NCI-H187 treated with DMSO at 0.1 percent for 48 hours (cell line): Measurements from ENCODE around the gene MAPKBP1.

ENCODE experiments used
- DNase-seq: peaks from one replicate; lab custom pipeline; 2025; lab: John Stamatoyannopoulos, UW

The MAPKBP1 gene

DNA sequence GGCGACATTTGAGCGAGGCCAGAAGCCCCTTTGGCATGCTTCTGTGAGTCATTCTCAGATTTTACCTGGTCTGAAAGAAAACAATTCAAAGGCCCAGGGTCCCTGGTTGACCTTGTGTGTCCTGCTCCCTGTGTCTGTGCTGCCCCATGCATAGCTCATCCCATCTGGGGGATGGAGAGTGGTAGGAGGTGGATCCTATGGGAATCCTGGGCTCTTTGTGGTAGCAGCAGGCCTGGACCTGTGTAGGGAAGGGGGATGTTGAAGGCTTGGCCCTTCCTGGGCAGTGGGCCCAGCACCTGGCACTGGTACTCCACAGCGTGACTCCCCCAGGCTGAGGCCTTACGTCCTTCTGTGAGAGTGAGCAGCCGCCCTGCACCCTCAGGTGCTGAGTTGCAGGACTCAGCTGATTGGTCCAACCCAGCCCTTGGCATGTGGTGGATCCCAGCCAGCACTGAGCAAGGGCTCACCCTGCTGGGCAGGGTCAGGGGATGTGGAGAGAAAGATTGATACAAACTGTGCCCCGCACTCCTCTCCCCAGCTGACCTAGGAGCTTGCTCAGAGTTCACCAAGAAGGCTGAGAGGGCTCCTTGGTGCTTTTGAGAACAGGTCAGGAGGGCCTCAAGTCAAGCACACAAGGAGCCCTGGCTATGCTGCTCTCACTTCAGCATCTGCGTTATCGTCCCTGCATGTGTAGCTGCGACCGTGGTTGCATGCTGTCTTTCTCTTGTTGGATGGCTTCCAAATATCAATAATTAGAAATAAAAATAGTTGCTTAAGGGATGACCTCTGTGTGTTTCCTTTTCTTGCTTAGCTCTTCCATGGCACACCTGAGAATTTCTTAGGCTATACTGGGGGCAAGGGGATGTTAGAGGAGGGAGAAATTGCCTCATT lies 32.3 kb downstream of the MAPKBP1 start:
- no peak for DNase-seq

DNA sequence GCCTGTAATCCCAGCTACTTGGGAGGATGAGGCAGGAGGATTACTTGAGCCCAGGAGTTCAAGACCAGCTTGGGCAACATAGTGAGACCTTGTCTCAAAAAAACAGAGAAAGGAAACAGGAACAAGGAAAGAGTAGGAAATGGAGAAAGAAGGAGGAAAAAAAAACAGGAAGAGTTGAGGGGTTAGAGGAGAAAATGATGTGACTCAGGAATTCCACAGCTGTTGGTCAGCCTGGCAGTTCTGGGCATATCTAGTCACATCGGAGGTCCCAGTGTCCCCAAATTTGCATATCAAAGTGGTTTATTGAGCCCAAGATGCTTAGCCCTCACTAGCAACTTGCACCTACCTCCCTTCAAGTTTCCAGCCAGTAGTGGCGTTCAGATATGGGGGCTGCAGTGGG lies 34.8 kb downstream of the MAPKBP1 start:
- no peak for DNase-seq

DNA sequence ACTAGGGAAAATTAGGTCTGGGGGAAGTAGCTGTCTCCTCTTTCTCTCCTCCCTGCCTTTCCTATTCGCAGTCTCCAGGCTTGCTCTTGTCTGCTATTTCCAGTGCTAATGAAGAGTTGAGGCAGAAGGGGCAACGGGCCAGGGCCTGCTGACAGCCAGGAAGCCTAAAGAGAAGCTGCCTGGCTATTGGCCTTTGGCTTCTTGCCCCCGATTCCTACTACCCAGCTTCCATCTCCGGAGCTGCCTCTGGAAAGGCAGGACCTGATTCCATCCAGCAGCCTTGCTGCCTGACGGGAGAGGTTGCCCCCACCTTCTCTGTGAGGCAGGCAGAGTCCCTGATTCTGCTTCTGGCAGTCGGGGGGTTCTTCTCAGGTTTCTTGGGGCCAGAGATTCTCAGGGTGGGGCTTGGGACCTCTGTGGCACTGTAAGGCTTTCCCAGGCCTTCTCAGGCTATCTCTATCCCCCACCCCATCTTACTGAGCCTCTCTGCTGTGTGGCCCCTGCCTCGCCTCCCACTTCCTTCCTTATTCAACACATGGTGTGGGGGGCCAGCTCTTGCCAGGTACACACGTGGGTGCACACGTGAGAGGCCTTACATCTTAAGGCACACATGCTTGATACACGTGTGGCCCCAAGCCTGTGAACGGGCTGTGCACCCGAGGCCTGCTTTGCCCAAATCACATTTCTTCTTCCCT lies 35.4 kb downstream of the MAPKBP1 start:
- DNase-seq: no peak

DNA sequence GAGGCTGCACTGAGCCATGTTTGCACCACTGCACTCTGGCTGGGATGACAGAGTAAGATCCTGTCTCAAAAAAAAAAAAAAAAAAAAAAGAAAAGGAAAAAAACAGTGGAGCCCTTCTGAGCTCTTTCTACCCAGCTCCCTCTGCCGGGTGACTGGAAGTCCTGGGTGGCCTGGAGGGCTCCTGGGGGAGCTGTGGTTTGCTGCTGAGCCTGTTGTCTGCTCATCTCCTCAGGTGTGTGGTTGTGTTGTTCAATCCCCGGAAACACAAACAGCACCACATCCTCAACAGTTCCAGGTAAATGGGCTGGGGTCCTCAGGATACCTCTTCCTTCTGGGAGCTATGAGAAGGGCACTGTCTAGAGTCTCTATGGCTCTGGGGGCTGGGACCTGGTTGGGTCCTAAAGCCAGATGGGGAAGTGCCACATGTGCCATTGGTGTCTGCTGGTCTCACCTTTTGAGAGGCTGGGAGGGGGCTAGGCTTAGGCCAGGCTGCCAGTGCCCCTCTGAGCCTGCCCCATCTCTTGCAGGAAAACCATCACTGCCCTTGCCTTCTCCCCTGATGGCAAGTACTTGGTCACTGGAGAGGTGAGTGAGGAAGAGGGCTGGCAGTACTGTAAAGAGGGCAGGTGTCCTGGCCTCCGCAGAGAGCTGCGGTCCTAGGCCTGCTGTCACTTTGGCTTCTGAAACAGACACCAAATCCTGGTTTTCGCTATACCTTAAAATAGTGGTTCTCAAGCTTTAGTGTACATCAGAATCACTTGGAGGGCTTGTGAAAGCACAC lies 36.6 kb downstream of the MAPKBP1 start:
- DNase-seq: no peak

DNA sequence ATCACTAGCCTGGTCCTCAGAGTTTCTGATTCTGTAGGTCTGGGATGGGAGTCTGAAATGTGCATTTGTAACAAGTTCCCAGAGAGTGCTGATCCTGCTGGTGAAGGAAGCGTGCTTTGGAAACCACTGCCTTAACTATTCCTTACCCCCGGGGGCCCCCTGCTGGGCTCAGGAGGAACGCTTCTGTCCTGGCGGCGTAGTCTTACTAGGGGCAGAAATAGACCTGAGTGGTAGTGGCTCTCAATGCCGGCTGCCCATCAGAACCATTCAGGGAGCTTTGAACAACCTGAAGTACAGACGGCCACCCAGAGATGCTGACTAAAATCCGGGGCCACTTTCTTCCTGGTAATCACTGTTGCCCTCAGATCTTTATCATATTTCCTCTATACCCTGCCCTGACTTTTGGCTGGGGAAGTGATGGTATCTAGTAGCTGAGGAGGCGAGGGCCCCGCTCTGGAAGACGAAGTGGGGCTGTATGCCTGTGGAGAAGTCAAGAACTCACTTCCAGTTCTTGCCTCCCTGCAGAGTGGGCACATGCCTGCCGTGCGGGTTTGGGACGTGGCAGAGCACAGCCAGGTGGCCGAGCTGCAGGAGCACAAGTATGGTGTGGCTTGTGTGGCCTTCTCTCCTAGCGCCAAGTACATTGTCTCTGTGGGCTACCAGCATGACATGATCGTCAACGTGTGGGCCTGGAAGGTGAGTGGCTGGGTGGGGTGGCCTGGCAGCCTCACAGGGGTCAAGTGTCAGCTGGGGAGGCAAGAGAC lies 37.3 kb downstream of the MAPKBP1 start:
- DNase-seq: peak; percentile 18

DNA sequence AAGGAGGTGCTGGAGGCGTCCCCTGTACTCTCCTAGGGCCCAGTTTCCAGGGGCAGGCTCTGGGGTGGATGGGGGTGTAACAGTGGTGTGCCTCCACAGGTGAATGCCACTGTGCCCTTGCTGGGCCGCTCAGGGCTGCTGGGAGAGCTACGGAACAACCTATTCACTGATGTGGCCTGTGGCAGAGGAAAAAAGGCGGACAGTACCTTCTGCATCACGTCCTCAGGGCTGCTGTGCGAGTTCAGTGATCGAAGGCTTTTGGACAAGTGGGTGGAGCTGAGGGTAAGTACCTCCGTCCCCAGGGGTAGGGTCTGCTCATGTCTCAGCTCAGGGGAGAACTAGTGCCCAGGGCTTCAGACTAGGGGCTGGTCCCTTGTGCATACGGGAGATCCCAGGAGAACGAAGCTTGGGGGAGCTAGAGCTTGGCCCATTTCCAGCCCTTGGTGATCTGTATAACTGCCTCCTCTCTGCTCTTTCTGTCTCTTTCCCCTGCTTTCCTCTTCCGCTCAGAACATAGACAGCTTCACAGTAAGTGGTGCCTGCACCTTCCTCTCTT lies 38.6 kb downstream of the MAPKBP1 start:
- no peak for DNase-seq

DNA sequence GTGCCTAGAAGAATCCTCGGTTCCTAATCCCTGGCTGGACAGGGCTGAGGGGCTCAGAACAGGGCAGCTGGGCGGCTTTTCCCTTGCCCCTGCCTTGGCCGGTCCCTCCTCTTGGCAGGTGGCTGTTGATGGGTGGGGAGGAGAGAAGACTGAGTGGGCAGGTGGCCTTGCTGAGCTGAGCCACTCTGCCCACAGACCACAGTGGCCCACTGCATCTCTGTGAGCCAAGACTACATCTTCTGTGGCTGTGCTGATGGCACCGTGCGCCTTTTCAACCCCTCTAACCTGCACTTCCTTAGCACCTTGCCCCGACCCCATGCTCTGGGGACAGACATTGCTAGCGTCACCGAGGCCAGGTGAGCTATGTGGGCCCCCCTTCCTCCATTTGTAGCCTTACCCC lies 39.1 kb downstream of the MAPKBP1 start:
- no peak for DNase-seq

DNA sequence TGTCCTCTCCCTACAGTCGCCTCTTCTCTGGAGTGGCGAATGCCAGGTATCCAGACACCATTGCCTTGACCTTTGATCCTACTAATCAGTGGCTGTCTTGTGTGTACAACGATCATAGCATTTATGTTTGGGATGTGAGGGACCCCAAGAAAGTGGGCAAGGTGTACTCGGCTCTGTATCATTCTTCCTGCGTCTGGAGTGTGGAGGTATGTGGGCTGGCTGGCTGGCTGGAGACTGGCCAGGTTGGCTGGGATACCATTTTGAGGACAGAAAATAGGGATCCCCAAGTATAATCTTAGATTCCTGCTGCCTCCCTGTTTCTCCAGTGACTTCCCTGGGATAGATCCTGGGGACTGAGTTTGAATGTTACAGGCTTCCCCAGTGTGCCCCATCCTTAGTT lies 40.2 kb downstream of the MAPKBP1 start:
- no peak for DNase-seq

DNA sequence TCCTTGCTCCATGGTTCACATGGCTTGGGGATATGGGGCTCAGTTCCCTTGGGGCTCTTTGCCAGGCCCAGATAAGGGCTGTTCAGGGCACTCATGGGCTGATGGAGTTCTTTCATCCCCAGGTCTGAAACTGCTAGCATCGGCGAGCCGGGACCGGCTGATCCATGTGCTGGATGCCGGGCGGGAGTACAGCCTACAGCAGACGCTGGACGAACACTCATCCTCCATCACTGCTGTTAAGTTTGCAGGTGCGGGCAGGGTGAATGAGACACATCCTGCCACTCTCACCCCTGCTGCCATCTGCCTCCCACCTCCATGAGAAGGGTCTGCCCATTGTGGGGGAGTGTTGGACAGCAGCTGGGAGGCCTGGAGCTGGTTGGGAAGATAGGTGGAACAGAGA lies 42.5 kb downstream of the MAPKBP1 start:
- DNase-seq: no peak

DNA sequence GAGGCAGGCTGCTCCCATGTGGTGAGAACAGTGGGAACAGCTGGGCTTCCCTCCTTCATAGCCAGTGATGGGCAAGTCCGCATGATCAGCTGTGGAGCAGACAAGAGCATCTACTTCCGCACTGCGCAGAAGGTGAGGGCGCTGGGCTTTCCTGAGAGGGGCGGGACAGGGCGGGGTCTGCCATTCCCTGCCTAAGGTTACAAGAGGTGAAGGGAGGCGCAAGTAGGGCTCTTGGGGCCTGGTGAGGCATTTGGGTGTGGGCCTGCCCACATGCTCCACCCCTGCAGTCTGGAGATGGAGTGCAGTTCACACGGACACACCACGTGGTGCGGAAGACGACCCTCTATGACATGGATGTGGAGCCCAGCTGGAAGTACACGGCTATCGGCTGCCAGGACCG lies 43.0 kb downstream of the MAPKBP1 start:
- DNase-seq: no peak

DNA sequence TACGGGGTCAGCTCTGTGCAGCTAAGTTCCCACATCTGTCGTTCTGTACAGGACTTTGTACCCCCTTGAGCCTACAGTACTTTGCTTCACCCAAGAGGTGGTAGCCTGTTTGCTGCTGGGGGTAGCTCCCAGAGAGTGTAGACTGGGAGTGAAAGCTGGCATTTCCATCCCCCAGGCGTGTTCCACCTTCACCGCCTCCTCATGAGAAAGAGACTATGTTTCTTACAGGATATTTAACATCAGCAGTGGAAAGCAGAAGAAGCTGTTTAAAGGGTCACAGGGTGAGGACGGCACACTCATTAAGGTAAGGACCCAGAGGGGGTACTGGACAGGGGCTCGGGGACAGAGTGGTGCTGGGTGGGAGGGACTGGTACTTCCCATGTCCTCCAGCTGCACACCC lies 43.5 kb downstream of the MAPKBP1 start:
- no peak for DNase-seq

DNA sequence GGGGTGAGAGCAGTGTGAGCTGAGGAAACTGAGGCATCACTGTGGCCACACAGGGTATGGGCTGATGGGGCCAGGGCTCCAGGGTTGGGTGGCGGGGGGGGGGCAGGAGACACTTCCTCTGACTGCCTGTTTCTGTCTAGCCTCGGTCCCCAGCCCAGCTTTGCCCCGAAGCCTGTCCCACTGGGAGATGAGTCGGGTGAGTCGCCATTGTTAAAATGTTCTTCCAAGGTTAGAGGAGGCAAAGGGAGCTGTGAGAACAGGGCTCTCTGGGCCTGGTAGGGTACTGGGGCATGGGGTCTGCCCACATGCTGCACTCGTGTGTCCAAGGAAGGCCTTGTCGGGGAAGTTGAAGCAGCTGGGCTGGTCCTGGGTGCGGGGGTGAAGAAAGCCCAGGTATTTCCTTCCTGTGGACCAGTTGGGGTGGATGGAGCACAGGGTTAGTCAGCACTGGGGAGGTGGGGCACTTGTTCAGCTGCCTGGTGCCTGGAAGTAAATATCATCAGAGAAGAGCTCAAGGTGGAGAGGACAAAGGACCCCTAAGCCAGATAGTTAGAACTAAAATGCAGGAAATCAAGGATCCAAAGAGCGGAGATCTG lies 45.3 kb downstream of the MAPKBP1 start:
- DNase-seq: no peak

DNA sequence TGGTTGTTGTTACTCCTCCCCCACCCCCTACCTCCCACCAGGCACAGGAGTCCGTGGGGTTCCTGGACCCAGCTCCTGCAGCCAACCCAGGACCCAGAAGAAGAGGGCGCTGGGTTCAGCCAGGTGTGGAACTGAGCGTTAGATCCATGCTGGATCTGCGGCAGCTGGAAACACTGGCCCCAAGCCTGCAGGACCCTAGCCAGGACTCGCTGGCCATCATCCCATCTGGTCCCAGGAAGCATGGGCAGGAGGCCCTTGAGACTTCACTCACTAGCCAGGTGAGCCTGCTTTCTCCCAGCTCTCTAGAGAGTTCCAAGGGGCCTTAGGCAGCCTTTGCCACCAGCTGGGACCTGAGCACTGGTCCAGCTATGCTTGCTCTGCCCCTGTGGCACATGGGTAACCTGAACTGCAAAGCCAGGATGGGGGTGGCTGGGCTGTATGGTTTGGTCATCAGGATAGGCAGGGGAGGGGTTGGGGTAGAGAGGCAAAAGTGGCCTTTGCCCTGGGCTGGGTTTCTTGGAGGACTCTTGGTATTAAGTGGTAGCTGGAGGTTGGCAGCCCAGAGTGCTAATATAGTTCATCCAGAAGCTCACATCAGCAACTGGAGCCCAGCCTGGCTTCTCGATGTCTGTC lies 46.6 kb downstream of the MAPKBP1 start:
- no peak for DNase-seq

DNA sequence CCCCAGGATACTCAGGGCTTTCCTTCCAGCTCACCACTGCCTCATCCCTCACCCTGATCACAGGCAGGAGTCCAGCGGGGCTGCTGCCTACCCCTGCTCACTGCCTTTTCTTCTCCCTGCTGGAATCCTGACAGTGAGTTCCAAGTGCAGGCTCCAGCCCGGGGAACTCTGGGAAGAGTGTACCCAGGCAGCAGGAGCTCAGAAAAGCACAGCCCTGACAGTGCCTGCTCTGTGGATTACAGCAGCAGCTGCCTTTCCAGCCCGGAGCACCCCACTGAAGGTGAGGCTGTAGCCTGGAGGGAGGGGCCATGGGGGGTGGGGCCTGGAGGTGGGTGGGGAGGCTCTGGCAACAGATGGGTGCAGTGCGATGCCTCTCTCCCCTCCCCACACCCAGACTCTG lies 47.5 kb downstream of the MAPKBP1 start:
- DNase-seq: no peak

DNA sequence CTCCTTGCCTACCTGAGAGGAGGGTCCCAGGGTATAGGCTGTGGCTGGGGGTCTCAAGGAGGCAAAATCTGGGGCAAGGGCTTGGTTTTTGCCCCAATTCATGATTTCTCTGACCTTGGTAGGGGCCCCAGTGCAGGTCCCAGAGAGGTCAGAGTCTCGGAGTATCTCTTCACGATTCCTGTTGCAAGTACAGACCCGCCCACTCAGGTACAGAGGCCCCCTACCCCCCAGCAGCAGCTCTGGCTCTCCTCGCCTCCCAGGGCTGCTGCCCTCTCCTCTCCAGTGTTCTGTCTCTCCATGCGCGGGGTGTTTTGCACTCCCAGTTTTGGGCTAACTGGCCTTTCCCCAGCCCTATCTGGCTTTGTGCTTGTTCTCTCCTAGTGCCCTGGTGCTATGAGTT lies 48.2 kb downstream of the MAPKBP1 start:
- no peak for DNase-seq

DNA sequence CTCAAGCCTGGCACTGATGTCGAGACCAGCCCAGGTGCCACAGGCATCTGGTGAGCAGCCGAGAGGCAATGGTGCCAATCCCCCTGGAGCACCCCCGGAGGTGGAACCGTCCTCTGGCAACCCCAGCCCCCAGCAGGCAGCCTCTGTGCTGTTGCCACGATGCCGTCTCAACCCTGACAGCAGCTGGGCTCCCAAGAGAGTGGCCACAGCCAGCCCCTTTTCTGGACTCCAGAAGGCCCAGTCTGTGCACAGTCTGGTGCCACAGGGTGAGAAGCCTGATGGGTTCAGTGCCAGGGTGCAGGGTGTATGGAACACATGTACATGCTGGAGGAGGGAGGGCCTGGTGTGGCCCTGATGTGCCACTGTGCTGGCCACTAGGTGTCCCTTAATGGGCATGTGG lies 48.7 kb downstream of the MAPKBP1 start:
- no peak for DNase-seq

DNA sequence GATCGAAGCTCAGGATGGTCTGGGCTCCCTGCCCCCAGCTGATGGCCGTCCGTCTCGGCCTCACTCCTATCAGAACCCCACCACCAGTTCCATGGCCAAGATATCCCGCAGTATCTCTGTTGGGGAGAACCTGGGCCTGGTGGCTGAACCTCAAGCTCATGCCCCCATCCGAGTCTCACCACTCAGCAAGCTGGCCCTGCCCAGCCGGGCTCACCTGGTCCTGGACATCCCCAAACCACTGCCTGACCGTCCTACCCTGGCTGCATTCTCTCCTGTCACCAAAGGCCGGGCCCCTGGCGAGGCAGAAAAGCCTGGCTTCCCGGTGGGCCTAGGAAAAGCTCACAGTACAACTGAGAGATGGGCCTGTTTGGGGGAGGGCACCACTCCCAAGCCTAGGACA lies 49.2 kb downstream of the MAPKBP1 start:
- no peak for DNase-seq

DNA sequence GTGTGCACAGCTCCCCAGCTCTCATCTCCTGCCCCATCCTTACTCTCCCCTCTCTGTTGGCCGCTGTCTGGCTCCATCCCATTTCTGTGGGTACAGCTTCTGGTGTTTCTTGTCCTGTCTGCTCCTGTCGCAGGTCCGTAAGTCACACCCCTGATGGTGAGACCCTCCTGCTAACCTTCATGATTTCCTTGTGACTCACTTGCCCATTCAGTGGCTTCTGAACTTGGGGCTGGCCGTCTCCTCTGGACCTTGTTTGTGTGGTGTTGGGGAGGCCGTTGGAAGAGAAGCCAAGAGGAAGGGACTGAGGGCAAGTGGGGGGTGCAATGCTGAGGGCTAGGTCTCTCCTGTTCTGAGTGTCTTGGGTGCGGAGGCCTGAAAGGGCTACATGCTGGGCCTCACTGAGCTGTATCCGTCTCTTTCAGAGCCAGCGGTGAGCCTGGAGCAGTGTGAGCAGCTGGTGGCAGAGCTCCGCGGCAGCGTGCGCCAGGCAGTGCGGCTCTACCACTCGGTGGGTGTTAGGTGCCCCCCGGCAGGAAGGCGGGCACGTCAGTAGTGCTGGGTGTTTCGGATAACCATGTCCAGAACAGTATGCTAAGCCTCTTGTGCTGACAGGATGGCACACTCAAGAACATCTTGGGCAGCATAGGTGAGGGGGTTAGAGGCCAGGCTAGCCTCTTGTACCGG lies 49.9 kb downstream of the MAPKBP1 start:
- no peak for DNase-seq

DNA sequence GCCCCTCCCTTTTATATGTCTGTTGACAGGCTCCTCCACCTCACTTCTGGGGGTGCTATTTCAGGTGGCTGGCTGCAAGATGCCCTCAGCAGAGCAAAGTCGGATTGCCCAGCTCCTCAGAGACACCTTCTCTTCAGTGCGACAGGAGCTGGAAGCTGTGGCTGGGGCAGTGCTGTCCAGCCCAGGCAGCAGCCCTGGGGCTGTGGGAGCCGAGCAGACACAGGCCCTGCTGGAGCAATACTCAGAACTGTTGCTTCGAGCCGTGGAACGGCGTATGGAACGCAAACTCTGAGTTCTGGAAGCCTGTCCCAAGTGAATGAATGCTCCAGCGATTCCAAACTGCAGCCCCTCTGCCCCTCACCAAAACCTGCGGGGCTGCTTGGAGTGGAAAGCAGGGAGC lies 50.9 kb downstream of the MAPKBP1 start:
- no peak for DNase-seq
